B cell (primary cell): ENCODE measurements around the gene BRI3BP. TPM values are rescaled to one million over a fixed set of nuclear protein-coding genes. Genes with fewer than 3 reads are reported as not detected.

Experiments used
- ATAC-seq: fragments of 200-7000 bp; cut with Tn5 transposase; one replicate; pipeline ENCODE4 v1.10.0; 2021; ENCODE audit warnings: low read depth, mild to moderate bottlenecking, moderate number of reproducible peaks, moderate library complexity
- CTCF ChIA-PET: fragments of 350-600 bp; sonication (Branson Sonifier 250); formaldehyde crosslinking; loops from one replicate; lab custom pipeline; 2021; ENCODE audit warnings: antibody characterized with exemption, inconsistent platforms; lab: Charles Lee
- POLR2A ChIA-PET: fragments of 350-600 bp; sonication (Branson Sonifier 250); formaldehyde crosslinking; loops from one replicate; lab custom pipeline; 2021; ENCODE audit warnings: antibody characterized with exemption; lab: Charles Lee
- DNase-seq: peaks from one replicate; pipeline ENCODE4 v3.0.0; 2013
- H2AFZ ChIP-seq: 2 replicates; pipeline ENCODE4 v1.6.1; 2012; ENCODE audit warnings: mild to moderate bottlenecking, low read depth, low read length; ENCODE audit not compliant: insufficient read depth, poor library complexity, severe bottlenecking
- H3K27ac ChIP-seq, 2 donors: 1 replicate in 1 of 2; 2 replicates in 1 of 2; pipeline ENCODE4 v1.5.1; 2012 to 2013; ENCODE audit warnings: low read length in 2 of 2, mild to moderate bottlenecking in 2 of 2, moderate library complexity in 1 of 2
- H3K27me3 ChIP-seq, 4 experiments: fragments of 200-600 bp in 1 of 4; sonication (generic) in 1 of 4; replicated peaks in 1 of 4; 1 replicate in 2 of 4; 2 replicates in 2 of 4; pipeline versions ENCODE4 v1.6.1 to v1.7.0; 2013 to 2016; ENCODE audit warnings: low read length in 3 of 4, mild to moderate bottlenecking in 2 of 4, mixed read lengths in 1 of 4, moderate library complexity in 1 of 4; ENCODE audit not compliant: insufficient read depth in 4 of 4, control insufficient read depth in 3 of 4; ENCODE audit errors: control extremely low read depth in 1 of 4
- H3K36me3 ChIP-seq, 2 experiments: replicated peaks in 1 of 2; 1 replicate in 1 of 2; 2 replicates in 1 of 2; pipeline versions ENCODE4 v1.6.1 to v1.7.1; 2013; ENCODE audit warnings: low read length in 1 of 2; ENCODE audit not compliant: insufficient read depth in 2 of 2, control insufficient read depth in 1 of 2; ENCODE audit errors: control extremely low read depth in 1 of 2, extremely low read depth in 1 of 2
- H3K4me1 ChIP-seq, 2 donors: fragments of 200-600 bp in 1 of 2; sonication (generic) in 1 of 2; 1 replicate in 1 of 2; 2 replicates in 1 of 2; pipeline versions ENCODE4 v1.5.1 to v1.6.1; 2013 to 2017; ENCODE audit warnings: low read length in 2 of 2; ENCODE audit not compliant: control insufficient read depth in 2 of 2, insufficient read depth in 2 of 2
- H3K4me2 ChIP-seq: replicated peaks from 2 replicates; pipeline ENCODE3; 2012; ENCODE audit warnings: mild to moderate bottlenecking, low read depth, low read length; ENCODE audit not compliant: poor library complexity, severe bottlenecking
- H3K4me3 ChIP-seq, 5 experiments: fragments of 200-600 bp in 1 of 5; sonication (generic) in 1 of 5; 1 replicate in 3 of 5; 2 replicates in 2 of 5; pipeline versions ENCODE4 v1.5.1 to v1.7.0; 2011 to 2016; ENCODE audit warnings: low read length in 4 of 5, mild to moderate bottlenecking in 4 of 5, low read depth in 2 of 5, control low read depth in 1 of 5, moderate library complexity in 1 of 5; ENCODE audit not compliant: insufficient read depth in 1 of 5; ENCODE audit errors: control extremely low read depth in 1 of 5, extremely low read depth in 1 of 5
- H3K79me2 ChIP-seq: fragments of 200-600 bp; sonication (generic); one replicate; pipeline ENCODE4 v1.6.0; 2016; ENCODE audit warnings: low read length; ENCODE audit not compliant: control insufficient read depth, insufficient read depth
- H3K9ac ChIP-seq: fragments of 200-600 bp; sonication (generic); 2 replicates; pipeline ENCODE4 v1.6.1; 2017; ENCODE audit warnings: mild to moderate bottlenecking, low read length, moderate library complexity
- H3K9me3 ChIP-seq, 3 donors: one replicate each; pipeline versions ENCODE4 v1.6.1 to v1.7.1; 2013; ENCODE audit warnings: low read length in 2 of 3; ENCODE audit not compliant: control insufficient read depth in 2 of 3, insufficient read depth in 1 of 3; ENCODE audit errors: control extremely low read depth in 1 of 3
- H4K20me1 ChIP-seq: 2 replicates; pipeline ENCODE4 v1.6.0; 2012; ENCODE audit warnings: mild to moderate bottlenecking, low read length; ENCODE audit not compliant: insufficient read depth, control insufficient read depth, poor library complexity, severe bottlenecking
- H3K27ac Mint-ChIP-seq: one replicate; pipeline ENCODE4 v1.8.0; 2021; ENCODE audit warnings: mixed read lengths
- H3K27me3 Mint-ChIP-seq: one replicate; pipeline ENCODE4 v1.8.0; 2021; ENCODE audit warnings: mixed read lengths
- H3K4me1 Mint-ChIP-seq: one replicate; pipeline ENCODE4 v1.8.0; 2021; ENCODE audit warnings: mixed read lengths
- H3K4me3 Mint-ChIP-seq: one replicate; pipeline ENCODE4 v1.8.0; 2021; ENCODE audit warnings: mixed read lengths
- H3K9me3 Mint-ChIP-seq: one replicate; pipeline ENCODE4 v1.8.0; 2022; ENCODE audit warnings: mixed read lengths; ENCODE audit not compliant: insufficient read depth
- EZH2 ChIP-seq: IDR thresholded peaks from 2 replicates; pipeline ENCODE4 v1.6.1; 2012; ENCODE audit warnings: borderline replicate concordance, low read depth, mild to moderate bottlenecking, moderate library complexity, low read length; ENCODE audit not compliant: insufficient read depth, poor library complexity, severe bottlenecking
- WGBS: methylation state at CpG from one replicate; pipeline ENCODE4 v1.1.5; 2013; ENCODE audit warnings: missing lambda C conversion rate; ENCODE audit not compliant: insufficient coverage; 5-methylcytosine and 5-hydroxymethylcytosine counted together
- intact Hi-C: fragments of 100-400 bp; cut with micrococcal nuclease; formaldehyde crosslinking; loops from one replicate; pipeline ENCODE4 v1.10.0; 2022
- polyA plus RNA-seq: library from polyadenylated mRNA; depleted of rRNA; stranded (reverse); fragments of >200 nt; gene quantifications from 2 replicates; pipeline ENCODE4 v1.2.3, GENCODE V29; 2012
- total RNA-seq, 2 donors: library from RNA; stranded (reverse); fragments of 120-200 nt in 1 of 2; gene quantifications; 1 replicate in 1 of 2; 2 replicates in 1 of 2; pipeline versions ENCODE4 v1.2.3 to v1.2.4, GENCODE V29; 2013 to 2022
- TF ChIP-seq, protein P1 (sequence below): fragments of 200-600 bp; IDR thresholded peaks from one replicate; pipeline ENCODE4 v1.8.0; 2022; ENCODE audit warnings: antibody characterized with exemption, mild to moderate bottlenecking

BRI3BP gene
- total and polyA plus RNA-seq, 2 donors (not counting 1 experiment from before 2014, with no cell fraction given): 5.2 to 14.3 TPM

GRCh38 chr12:124964251-124964650 lies 29.2 kb upstream of the BRI3BP start:
- Mint-ChIP-seq H3K4me3 (no peak overlapping the region), H3K9me3 (no peaks in the 10 kb centered on the region), H3K4me1 (no peaks in the 10 kb centered on the region), H3K27me3 (no peaks in the 10 kb centered on the region), H3K27ac (no peak overlapping the region)
- ATAC-seq (no peak), DNase-seq (no peak)
- 98% methylated on average over 22 of the region's 22 CpGs for WGBS
- CTCF ChIA-PET: no interaction called here
- Histone ChIP-seq H3K27me3 (no peaks in the 10 kb centered on the region), H3K79me2 (no peaks in the 10 kb centered on the region), H3K36me3 (peaks cover 0 to 60% of the 10 kb centered on the region in 2 experiments), H3K4me2 (no peak overlapping the region), H2AFZ (no peak overlapping the region), H4K20me1 (no peaks in the 10 kb centered on the region), H3K9me3 (no peaks in the 10 kb centered on the region), H3K4me1 (no peaks in the 10 kb centered on the region), H3K27ac (no peak overlapping the region), H3K4me3 (no peak overlapping the region), H3K9ac (no peak overlapping the region)
- POLR2A ChIA-PET: no interaction called here
- intact Hi-C loops: no loop called here
- TF ChIP-seq, protein P1, sequence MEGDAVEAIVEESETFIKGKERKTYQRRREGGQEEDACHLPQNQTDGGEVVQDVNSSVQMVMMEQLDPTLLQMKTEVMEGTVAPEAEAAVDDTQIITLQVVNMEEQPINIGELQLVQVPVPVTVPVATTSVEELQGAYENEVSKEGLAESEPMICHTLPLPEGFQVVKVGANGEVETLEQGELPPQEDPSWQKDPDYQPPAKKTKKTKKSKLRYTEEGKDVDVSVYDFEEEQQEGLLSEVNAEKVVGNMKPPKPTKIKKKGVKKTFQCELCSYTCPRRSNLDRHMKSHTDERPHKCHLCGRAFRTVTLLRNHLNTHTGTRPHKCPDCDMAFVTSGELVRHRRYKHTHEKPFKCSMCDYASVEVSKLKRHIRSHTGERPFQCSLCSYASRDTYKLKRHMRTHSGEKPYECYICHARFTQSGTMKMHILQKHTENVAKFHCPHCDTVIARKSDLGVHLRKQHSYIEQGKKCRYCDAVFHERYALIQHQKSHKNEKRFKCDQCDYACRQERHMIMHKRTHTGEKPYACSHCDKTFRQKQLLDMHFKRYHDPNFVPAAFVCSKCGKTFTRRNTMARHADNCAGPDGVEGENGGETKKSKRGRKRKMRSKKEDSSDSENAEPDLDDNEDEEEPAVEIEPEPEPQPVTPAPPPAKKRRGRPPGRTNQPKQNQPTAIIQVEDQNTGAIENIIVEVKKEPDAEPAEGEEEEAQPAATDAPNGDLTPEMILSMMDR: no peak
- no peak for TF ChIP-seq EZH2

GRCh38 chr12:124964836-124965462 lies 28.5 kb upstream of the BRI3BP start:
- Histone ChIP-seq H3K36me3 (peaks cover 0 to 58% of the 10 kb centered on the region in 2 experiments), H3K9me3 (no peaks in the 10 kb centered on the region), H3K4me1 (no peaks in the 10 kb centered on the region), H3K27ac (no peak overlapping the region), H3K4me3 (no peak overlapping the region), H3K4me2 (no peak overlapping the region), H2AFZ (no peak overlapping the region), H3K27me3 (no peaks in the 10 kb centered on the region), H4K20me1 (no peaks in the 10 kb centered on the region), H3K79me2 (no peaks in the 10 kb centered on the region), H3K9ac (no peak overlapping the region)
- intact Hi-C loops: no loop called here
- ChIA-PET POLR2A (no interaction called here), CTCF (no interaction called here)
- no peak overlapping the region for H3K27ac Mint-ChIP-seq
- H3K4me1 Mint-ChIP-seq: no peaks in the 10 kb centered on the region
- no peak for TF ChIP-seq EZH2
- TF ChIP-seq, protein P1: no peak
- H3K27me3 Mint-ChIP-seq: no peaks in the 10 kb centered on the region
- no peak overlapping the region for H3K4me3 Mint-ChIP-seq
- DNase-seq (no peak), ATAC-seq (no peak)
- no peaks in the 10 kb centered on the region for H3K9me3 Mint-ChIP-seq
- 96% methylated on average over 15 of the region's 15 CpGs for WGBS
